Transverse colon (tissue), 4 donors: ENCODE measurements around the gene CYP2A13. TPM values are rescaled to one million over a fixed set of nuclear protein-coding genes. Genes with fewer than 3 reads are reported as not detected.
"Not testable (repeated sequence)": the region's sequence is repeated elsewhere in the genome, so short reads cannot be mapped to it uniquely, and the experiment has no call there.

ENCODE experiments used
- DNase-seq: peaks from one replicate; pipeline ENCODE4 v3.0.0-alpha.2; 2019
- H3K27ac ChIP-seq, 4 donors: fragments of 200-600 bp; sonication (generic); 2 replicates each; pipeline ENCODE4 v1.5.1; 2016 to 2018; ENCODE audit warnings: inconsistent platforms in 4 of 4
- H3K27me3 ChIP-seq: fragments of 200-600 bp; sonication (generic); 2 replicates; pipeline ENCODE4 v1.5.1; 2017; ENCODE audit warnings: inconsistent platforms
- H3K36me3 ChIP-seq, 4 donors: fragments of 200-600 bp; sonication (generic); 2 replicates each; pipeline ENCODE4 v1.5.1; 2017 to 2019; ENCODE audit warnings: inconsistent platforms in 4 of 4
- H3K4me1 ChIP-seq, 4 donors: fragments of 200-600 bp; sonication (generic); 2 replicates each; pipeline ENCODE4 v1.5.1; 2017 to 2020; ENCODE audit warnings: inconsistent platforms in 4 of 4
- H3K4me3 ChIP-seq, 4 donors: fragments of 200-600 bp; sonication (generic); 1 replicate in 1 of 4; 2 replicates in 3 of 4; pipeline versions ENCODE4 v1.5.1 to v1.6.1; 2017 to 2019; ENCODE audit warnings: inconsistent platforms in 4 of 4
- H3K9me3 ChIP-seq, 2 donors: fragments of 200-600 bp; sonication (generic); 2 replicates each; pipeline ENCODE4 v1.5.1; 2017 to 2019; ENCODE audit warnings: inconsistent platforms in 2 of 2
- CTCF ChIP-seq, 5 experiments: fragments of 200-600 bp in 3 of 5; fragments of 450-650 bp in 2 of 5; sonication (generic) in 3 of 5; IDR thresholded peaks; 1 replicate in 2 of 5; 2 replicates in 3 of 5; pipeline ENCODE4 v1.5.1; 2016 to 2017; ENCODE audit warnings: antibody characterized with exemption in 5 of 5, inconsistent platforms in 3 of 5, mild to moderate bottlenecking in 2 of 5, moderate library complexity in 1 of 5
- EP300 ChIP-seq: sonication (generic); formaldehyde crosslinking; IDR thresholded peaks from one replicate; pipeline ENCODE4 v1.6.1; 2017; ENCODE audit warnings: antibody characterized with exemption, low read depth
- POLR2A ChIP-seq: fragments of 450-650 bp; IDR thresholded peaks from one replicate; pipeline ENCODE4 v1.6.1; 2016; ENCODE audit warnings: antibody characterized with exemption, mild to moderate bottlenecking, moderate library complexity
- POLR2AphosphoS5 ChIP-seq, 3 donors: sonication (generic); formaldehyde crosslinking; IDR thresholded peaks; one replicate each; pipeline ENCODE4 v1.6.1; 2016; ENCODE audit warnings: antibody characterized with exemption in 3 of 3
- WGBS, 2 donors: methylation state at CpG; one replicate each; pipeline ENCODE4 v1.1.5; 2018; ENCODE audit warnings: low coverage in 1 of 2; 5-methylcytosine and 5-hydroxymethylcytosine counted together
- in situ Hi-C, 4 donors: fragments of 200-750 bp; cut with MboI; loops; one replicate each; pipeline versions ENCODE4 v1.15.0 to v1.15.1; 2017; ENCODE audit warnings: low sequenced_read_pairs in 3 of 4, low pct_ligation_motif_present in 1 of 4, low pct_unique_long_range_greater_than_20kb in 1 of 4
- intact Hi-C: fragments of 100-400 bp; cut with DNase I; formaldehyde crosslinking; loops from one replicate; pipeline ENCODE4 v1.15.1; 2023; ENCODE audit warnings: low total_unique reads
- total RNA-seq, 4 donors: library from RNA; depleted of rRNA; stranded (reverse); fragments of >200 nt; gene quantifications; one replicate each; pipeline ENCODE4 v1.1.0, GENCODE V29; 2016

CYP2A13 gene, protein sequence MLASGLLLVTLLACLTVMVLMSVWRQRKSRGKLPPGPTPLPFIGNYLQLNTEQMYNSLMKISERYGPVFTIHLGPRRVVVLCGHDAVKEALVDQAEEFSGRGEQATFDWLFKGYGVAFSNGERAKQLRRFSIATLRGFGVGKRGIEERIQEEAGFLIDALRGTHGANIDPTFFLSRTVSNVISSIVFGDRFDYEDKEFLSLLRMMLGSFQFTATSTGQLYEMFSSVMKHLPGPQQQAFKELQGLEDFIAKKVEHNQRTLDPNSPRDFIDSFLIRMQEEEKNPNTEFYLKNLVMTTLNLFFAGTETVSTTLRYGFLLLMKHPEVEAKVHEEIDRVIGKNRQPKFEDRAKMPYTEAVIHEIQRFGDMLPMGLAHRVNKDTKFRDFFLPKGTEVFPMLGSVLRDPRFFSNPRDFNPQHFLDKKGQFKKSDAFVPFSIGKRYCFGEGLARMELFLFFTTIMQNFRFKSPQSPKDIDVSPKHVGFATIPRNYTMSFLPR
- not detected for total RNA-seq

- H3K4me3 ChIP-seq: no peak within 1 kb of the TSS
- TF ChIP-seq POLR2AphosphoS5 (IDR thresholded peaks at IDR 0.05): no peak
- no peak for TF ChIP-seq POLR2A
- no peak for TF ChIP-seq EP300
- no peak for TF ChIP-seq CTCF (IDR thresholded peaks at IDR 0.05)
- no peaks in the 10 kb centered on the region for H3K9me3 ChIP-seq
- peaks cover 43% of the 10 kb centered on the region for H3K27me3 ChIP-seq
- WGBS, 2 donors: 84% methylated on average over 2 of the region's 2 CpGs; no CpG with 5 or more reads in 1 of the 2 donors
- in situ Hi-C loops (no loop called here), intact Hi-C loops (no loop called here)
- no peak for DNase-seq
- no peak within 1 kb of the TSS for H3K27ac ChIP-seq
- H3K36me3 ChIP-seq: no peaks in the 10 kb centered on the region
- H3K4me1 ChIP-seq: no peaks in the 10 kb centered on the region
Measured at GRCh38 chr19:41088151-41088550, at the start of gene CYP2A13. Gene CYP2A13, plus strand, starts transcription at chr19:41088451. Its CDS starts 21 bp downstream, at chr19:41088472.

GRCh38 chr19:41039806-41040205 lies 48.4 kb upstream of the CYP2A13 start:
- DNase-seq: no peak
- in situ Hi-C loops (no loop called here), intact Hi-C loops (no loop called here)
- H3K4me1 ChIP-seq: no peaks in the 10 kb centered on the region
- H3K36me3 ChIP-seq: no peaks in the 10 kb centered on the region
- no peaks in the 10 kb centered on the region for H3K9me3 ChIP-seq
- TF ChIP-seq POLR2A (no peak), POLR2AphosphoS5 (IDR thresholded peaks at IDR 0.05) (no peak), EP300 (no peak), CTCF (IDR thresholded peaks at IDR 0.05) (no peak)
- no peaks in the 10 kb centered on the region for H3K27me3 ChIP-seq
- 85 to 90% methylated on average over 1 of the region's 1 CpG for WGBS, 2 donors
- H3K27ac ChIP-seq: no peak overlapping the region
- H3K4me3 ChIP-seq: no peak overlapping the region

DNA sequence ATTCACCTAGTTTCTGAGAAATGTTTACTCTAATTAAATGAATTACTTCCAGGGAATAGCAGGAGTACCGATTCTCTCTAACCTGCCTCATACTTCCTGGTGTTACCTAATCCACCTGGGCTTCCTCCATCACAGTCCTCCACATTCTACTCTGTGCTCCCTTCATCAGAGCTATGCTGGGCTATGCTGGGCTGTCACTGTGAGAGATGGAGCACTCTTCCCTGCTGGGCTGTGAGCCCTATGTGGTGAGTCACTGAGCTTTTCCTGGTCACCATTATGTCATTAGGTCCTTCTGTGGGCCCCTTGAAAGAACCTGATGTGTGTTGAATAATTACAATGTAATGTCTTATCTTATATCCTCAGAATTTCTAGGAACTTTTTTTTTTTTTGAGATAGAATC lies 43.2 kb upstream of the CYP2A13 start:
- intact Hi-C loops, H3K27me3 ChIP-seq, H3K27ac ChIP-seq, DNase-seq, H3K9me3 ChIP-seq, H3K4me3 ChIP-seq, in situ Hi-C loops, H3K4me1 ChIP-seq, H3K36me3 ChIP-seq: not testable (repeated sequence)
- 48 to 50% methylated on average over 1 of the region's 1 CpG for WGBS, 2 donors

DNA sequence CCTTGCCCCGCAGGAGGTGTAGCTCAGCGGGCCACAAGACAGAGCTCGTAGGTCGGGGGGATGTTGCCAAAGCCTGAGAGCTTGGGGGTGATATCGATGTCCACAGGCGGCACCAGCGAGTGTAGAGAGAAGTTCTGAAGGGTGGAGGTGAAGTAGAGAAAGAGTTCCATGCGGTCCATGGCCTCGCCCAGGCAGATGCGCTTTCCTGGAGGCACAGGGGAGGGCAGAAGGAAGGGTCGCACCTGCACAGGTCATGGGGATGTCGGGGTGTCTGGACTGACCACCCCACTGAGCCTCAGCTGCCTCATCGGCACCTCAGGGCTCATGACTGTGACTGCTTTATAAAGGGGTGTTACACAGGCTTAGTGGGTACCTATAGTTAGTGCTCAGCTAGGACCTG lies 37.8 kb upstream of the CYP2A13 start:
- Histone ChIP-seq H3K4me1 (no peaks in the 10 kb centered on the region), H3K36me3 (no peaks in the 10 kb centered on the region), H3K4me3 (no peak overlapping the region), H3K9me3 (no peaks in the 10 kb centered on the region), H3K27ac (no peak overlapping the region), H3K27me3 (peaks cover 7% of the 10 kb centered on the region)
- in situ Hi-C loops: no loop called here
- 81 to 85% methylated on average over 5 to 13 of the region's 13 CpGs for WGBS, 2 donors
- no peak for DNase-seq
- intact Hi-C loops: no loop called here
- TF ChIP-seq POLR2A (no peak), EP300 (no peak), CTCF (IDR thresholded peaks at IDR 0.05) (no peak), POLR2AphosphoS5 (IDR thresholded peaks at IDR 0.05) (no peak)

GRCh38 chr19:41052162-41052561 lies 36.1 kb upstream of the CYP2A13 start:
- in situ Hi-C loops, intact Hi-C loops, DNase-seq: not testable (repeated sequence)

DNA sequence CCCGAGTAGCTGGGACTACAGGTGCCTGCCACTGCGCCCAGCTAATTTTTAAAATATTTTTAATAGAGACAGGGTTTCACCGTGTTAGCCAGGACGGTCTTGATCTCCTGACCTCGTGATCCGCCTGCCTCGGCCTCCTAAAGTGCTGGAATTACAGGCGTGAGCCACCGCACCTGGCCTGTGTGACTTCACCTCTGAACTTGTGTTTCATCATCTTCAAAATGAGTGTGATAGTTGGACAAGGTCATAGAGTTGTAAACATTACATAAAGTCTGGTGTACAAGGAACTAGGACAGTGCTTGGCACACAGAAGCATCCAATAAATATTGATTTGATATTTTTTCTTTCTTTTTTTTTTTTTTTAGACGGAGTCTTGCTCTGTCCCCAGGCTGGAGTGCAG lies 34.9 kb upstream of the CYP2A13 start:
- H3K9me3 ChIP-seq, in situ Hi-C loops, H3K36me3 ChIP-seq, H3K4me1 ChIP-seq, H3K27me3 ChIP-seq, H3K4me3 ChIP-seq, intact Hi-C loops, H3K27ac ChIP-seq, DNase-seq: not testable (repeated sequence)
- WGBS, 2 donors: 74 to 77% methylated on average over 3 to 10 of the region's 10 CpGs

More at GRCh38 chr19:41052162-41052561, 36.1 kb upstream of the CYP2A13 start:
- H3K4me3 ChIP-seq, H3K27me3 ChIP-seq, H3K36me3 ChIP-seq, H3K4me1 ChIP-seq, H3K9me3 ChIP-seq, H3K27ac ChIP-seq: not testable (repeated sequence)
- WGBS, 2 donors: 67 to 80% methylated on average over 3 to 7 of the region's 7 CpGs
